BE2C (cell line): ENCODE measurements around the gene ABHD5.
A peak's percentile ranks its signal among the peaks of the same experiment; 100 is the strongest.

Source experiments
- DNase-seq: peaks from one replicate; pipeline ENCODE4 v3.0.0-alpha.2; 2020
- H3K27me3 ChIP-seq: fragments of 250-450 bp; sonication (Bioruptor Pico); 2 replicates; pipeline ENCODE4 v1.5.1; 2020; ENCODE audit warnings: mild to moderate bottlenecking
- H3K36me3 ChIP-seq: fragments of 250-450 bp; sonication (Bioruptor Pico); 2 replicates; pipeline ENCODE4 v1.5.1; 2020; ENCODE audit warnings: mild to moderate bottlenecking
- H3K4me1 ChIP-seq: fragments of 250-450 bp; sonication (Bioruptor Pico); 2 replicates; pipeline ENCODE4 v1.5.1; 2020
- H3K4me3 ChIP-seq: 2 replicates; pipeline ENCODE4 v1.5.1; 2011; ENCODE audit warnings: low read depth, low read length
- H3K9me3 ChIP-seq: fragments of 250-450 bp; sonication (Bioruptor Pico); 2 replicates; pipeline ENCODE4 v1.5.1; 2020
- TF ChIP-seq, protein P1 (sequence below): IDR thresholded peaks from 2 replicates; pipeline ENCODE4 v1.5.1; 2012; ENCODE audit warnings: mild to moderate bottlenecking, low read depth, low read length

Gene ABHD5

DNA sequence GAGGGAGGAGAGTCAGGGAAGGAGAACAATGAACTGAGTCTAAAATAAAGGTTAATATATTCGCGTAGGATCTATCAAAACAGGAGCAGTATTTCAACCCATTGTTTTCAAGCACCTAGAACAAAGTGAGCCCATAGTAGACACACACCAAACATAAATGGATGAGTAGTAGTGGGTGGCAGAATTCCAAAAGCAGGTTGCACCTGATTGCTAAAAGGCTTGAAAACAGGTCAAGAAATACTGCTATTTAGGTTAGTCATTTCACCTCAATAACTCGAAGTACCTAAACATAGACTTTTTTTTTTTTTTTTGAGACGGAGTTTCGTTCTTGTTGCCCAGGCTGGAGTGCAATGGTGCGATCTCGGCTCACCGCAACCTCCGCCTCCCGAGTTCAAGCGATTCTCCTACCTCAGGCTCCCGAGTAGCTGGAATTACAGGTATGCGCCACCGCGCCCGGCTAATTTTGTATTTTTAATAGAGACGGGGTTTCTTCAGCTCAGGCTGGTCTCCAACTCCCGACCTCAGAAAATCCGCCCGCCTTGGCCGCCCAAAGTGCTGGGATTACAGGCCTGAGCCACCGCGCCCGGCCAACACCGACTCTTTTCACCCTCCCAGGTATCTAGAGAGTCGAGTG is 855 bp upstream of the ABHD5 start:
- peak overlapping the region; percentile 55 for H3K4me3 ChIP-seq
- TF ChIP-seq, protein P1, sequence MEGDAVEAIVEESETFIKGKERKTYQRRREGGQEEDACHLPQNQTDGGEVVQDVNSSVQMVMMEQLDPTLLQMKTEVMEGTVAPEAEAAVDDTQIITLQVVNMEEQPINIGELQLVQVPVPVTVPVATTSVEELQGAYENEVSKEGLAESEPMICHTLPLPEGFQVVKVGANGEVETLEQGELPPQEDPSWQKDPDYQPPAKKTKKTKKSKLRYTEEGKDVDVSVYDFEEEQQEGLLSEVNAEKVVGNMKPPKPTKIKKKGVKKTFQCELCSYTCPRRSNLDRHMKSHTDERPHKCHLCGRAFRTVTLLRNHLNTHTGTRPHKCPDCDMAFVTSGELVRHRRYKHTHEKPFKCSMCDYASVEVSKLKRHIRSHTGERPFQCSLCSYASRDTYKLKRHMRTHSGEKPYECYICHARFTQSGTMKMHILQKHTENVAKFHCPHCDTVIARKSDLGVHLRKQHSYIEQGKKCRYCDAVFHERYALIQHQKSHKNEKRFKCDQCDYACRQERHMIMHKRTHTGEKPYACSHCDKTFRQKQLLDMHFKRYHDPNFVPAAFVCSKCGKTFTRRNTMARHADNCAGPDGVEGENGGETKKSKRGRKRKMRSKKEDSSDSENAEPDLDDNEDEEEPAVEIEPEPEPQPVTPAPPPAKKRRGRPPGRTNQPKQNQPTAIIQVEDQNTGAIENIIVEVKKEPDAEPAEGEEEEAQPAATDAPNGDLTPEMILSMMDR, result no peak
- DNase-seq, result no peak

DNA sequence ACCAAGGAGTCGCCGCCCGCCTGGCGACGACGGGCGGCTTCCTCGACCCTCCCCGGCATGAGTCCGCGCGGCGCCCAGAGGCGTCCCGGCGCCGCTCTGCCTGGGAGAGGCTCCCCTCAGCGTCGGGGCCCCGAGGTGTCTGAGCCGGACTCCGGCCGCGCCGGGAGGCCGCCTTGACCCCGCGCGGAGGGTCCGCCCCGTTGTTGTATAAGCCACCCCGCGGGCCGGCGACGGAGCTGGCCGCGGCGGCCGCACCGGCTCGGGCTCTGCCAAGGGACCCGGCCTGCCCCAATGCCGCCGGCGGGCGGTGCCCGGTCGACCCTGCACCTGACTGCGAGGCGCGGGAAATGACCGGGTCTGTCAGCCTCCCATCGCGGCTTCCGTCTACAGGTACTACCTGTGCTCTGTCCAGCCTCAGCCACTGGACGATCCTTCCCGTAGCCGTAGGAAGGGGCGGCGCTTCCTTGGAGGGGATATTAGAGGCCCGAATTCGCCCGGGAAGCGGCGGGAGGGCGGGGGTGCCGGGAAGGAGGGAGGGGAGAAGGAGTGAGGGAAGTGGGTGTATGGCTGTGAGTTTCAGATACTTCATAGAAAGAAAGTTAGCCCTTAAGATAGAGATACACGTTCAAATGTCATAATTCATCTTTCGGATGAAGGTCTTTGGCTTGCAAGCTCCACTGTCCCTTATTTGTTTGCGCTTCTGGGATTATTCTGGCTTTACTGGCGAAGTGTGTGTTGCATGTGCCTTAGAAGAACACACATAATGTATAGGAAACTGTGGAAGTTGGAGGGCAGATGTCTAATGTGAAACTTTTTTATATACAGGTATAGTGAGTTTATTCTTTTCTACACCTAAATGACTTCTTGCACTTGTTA is 620 bp downstream of the ABHD5 start:
- Histone ChIP-seq H3K9me3 (no peaks in the 10 kb centered on the region), H3K36me3 (no peaks in the 10 kb centered on the region), H3K4me1 (no peaks in the 10 kb centered on the region), H3K27me3 (no peaks in the 10 kb centered on the region), H3K4me3 (peak overlapping the region; percentile 65)
- peak; percentile 43 for DNase-seq
- TF ChIP-seq, protein P1, result no peak

More for the DNA sequence above, 855 bp upstream of the ABHD5 start:
- H3K4me1 ChIP-seq, result no peaks in the 10 kb centered on the region
- H3K27me3 ChIP-seq, result no peaks in the 10 kb centered on the region
- no peaks in the 10 kb centered on the region for H3K36me3 ChIP-seq
- H3K9me3 ChIP-seq, result no peaks in the 10 kb centered on the region

GRCh38 chr3:43692085-43692855 is 1.5 kb downstream of the ABHD5 start:
- no peaks in the 10 kb centered on the region for H3K27me3 ChIP-seq
- no peaks in the 10 kb centered on the region for H3K4me1 ChIP-seq
- H3K36me3 ChIP-seq, result no peaks in the 10 kb centered on the region
- no peak for DNase-seq
- peak overlapping the region; percentile 65 for H3K4me3 ChIP-seq
- TF ChIP-seq, protein P1, result no peak
- no peaks in the 10 kb centered on the region for H3K9me3 ChIP-seq

DNA sequence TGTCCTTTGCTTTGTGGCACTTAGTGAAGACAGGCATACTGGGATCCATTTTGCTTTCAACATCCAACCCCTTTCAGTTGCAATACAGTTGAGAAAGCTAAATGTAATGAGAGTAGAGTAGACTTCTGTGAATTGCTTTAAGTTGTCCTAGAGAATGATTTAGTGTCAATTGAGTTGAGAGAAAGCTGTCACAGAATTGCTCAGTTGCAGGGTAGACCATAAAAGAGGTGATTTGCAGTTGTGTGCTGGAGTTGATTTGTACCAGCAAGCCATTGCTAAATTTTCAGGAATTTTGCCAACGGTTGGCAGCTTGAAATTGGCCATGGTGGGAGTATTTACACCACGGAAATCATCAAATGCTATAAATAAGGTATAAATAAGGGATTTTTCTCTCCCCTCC is 2.2 kb downstream of the ABHD5 start:
- Histone ChIP-seq H3K9me3 (no peaks in the 10 kb centered on the region), H3K4me1 (no peaks in the 10 kb centered on the region), H3K36me3 (no peaks in the 10 kb centered on the region), H3K27me3 (no peaks in the 10 kb centered on the region), H3K4me3 (no peak overlapping the region)
- TF ChIP-seq, protein P1, result no peak
- no peak for DNase-seq

DNA sequence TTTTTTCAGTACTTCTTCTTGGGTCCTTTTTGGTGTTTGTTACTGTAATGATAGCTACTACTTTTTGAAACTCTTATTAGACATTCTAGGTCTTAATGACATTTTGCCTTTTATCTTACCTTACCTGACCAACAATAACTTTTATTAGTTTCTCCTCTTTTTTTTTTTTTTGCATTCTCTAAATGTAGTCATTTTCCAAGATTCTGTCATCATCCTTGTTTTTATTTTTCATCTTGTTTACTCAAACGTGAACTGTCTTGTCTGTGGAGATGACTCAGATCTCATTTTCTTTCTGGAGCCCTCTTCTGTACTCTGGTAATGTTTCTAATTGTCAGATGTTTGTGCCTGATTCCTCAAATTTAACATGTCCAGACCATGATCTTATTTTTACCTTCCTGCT is 2.9 kb downstream of the ABHD5 start:
- Histone ChIP-seq H3K4me3 (no peak overlapping the region), H3K27me3 (no peaks in the 10 kb centered on the region), H3K36me3 (no peaks in the 10 kb centered on the region), H3K9me3 (no peaks in the 10 kb centered on the region), H3K4me1 (no peaks in the 10 kb centered on the region)
- no peak for DNase-seq
- TF ChIP-seq, protein P1, result no peak
